ENCODE results near the gene CR1L.

GRCh38 chr1:207605444-207606361 is 39.2 kb upstream of the CR1L start:
- TF ChIP-seq, protein P1, sequence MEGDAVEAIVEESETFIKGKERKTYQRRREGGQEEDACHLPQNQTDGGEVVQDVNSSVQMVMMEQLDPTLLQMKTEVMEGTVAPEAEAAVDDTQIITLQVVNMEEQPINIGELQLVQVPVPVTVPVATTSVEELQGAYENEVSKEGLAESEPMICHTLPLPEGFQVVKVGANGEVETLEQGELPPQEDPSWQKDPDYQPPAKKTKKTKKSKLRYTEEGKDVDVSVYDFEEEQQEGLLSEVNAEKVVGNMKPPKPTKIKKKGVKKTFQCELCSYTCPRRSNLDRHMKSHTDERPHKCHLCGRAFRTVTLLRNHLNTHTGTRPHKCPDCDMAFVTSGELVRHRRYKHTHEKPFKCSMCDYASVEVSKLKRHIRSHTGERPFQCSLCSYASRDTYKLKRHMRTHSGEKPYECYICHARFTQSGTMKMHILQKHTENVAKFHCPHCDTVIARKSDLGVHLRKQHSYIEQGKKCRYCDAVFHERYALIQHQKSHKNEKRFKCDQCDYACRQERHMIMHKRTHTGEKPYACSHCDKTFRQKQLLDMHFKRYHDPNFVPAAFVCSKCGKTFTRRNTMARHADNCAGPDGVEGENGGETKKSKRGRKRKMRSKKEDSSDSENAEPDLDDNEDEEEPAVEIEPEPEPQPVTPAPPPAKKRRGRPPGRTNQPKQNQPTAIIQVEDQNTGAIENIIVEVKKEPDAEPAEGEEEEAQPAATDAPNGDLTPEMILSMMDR (conservative IDR thresholded peaks at IDR 0.05 in 1 of 2, IDR thresholded peaks at IDR 0.05 in 1 of 2; ENCODE audit: low read depth in 1 of 2, low read length in 2 of 2) = no peak
- TF ChIP-seq EZH2 (IDR thresholded peaks at IDR 0.05; ENCODE audit: low read length, missing control alignments) = no peak
